HS-5 (cell line): ENCODE data around the gene RBM26.

Experiments
- DNase-seq: peaks from one replicate; pipeline ENCODE4 v3.0.0-alpha.2; 2012; ENCODE audit warnings: low read depth

The RBM26 gene, protein sequence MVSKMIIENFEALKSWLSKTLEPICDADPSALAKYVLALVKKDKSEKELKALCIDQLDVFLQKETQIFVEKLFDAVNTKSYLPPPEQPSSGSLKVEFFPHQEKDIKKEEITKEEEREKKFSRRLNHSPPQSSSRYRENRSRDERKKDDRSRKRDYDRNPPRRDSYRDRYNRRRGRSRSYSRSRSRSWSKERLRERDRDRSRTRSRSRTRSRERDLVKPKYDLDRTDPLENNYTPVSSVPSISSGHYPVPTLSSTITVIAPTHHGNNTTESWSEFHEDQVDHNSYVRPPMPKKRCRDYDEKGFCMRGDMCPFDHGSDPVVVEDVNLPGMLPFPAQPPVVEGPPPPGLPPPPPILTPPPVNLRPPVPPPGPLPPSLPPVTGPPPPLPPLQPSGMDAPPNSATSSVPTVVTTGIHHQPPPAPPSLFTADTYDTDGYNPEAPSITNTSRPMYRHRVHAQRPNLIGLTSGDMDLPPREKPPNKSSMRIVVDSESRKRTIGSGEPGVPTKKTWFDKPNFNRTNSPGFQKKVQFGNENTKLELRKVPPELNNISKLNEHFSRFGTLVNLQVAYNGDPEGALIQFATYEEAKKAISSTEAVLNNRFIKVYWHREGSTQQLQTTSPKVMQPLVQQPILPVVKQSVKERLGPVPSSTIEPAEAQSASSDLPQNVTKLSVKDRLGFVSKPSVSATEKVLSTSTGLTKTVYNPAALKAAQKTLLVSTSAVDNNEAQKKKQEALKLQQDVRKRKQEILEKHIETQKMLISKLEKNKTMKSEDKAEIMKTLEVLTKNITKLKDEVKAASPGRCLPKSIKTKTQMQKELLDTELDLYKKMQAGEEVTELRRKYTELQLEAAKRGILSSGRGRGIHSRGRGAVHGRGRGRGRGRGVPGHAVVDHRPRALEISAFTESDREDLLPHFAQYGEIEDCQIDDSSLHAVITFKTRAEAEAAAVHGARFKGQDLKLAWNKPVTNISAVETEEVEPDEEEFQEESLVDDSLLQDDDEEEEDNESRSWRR

DNA sequence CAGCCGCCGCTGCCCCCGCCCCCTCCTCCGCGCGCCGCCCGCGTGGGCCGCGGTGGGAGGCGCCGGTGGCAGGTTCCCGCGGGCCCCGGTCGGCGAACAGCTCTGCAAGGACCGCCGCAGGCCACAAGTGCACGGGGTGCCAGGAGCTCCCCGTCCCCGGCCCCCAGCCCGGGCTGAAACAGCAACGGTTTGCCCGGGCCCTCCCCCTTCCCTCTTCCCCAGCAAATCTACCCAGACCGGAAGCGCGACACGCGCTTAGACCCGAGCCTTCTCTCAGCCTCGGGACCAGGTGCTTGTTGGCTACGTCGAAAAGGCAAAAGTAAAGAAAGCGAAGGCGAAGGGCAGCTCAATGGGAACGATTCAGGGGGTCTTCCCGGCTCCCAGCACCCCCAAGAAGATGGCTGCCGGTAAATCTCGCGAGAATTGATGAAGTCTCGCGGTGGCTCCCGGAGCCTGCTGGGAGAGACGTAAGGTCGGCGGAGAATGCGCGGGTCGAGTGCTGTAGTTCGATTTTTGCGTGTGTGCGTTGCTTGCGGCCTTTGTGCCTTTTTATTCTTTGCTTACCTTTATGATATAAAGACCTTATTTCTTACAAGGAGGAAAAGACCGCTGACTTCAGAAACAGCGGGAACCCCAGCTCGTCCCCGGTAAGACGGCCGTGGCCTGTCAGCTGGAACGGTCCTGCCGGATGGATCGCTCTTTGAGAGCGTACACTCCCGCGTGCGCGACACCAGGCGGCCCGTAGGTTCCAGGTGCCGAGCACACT lies at the start of gene RBM26:
TSS of gene RBM26 (minus strand) at position 425 of the 766 bp plus-strand sequence. CDS start 481 bp downstream, outside the sequence.
- peak; percentile 64 for DNase-seq

DNA sequence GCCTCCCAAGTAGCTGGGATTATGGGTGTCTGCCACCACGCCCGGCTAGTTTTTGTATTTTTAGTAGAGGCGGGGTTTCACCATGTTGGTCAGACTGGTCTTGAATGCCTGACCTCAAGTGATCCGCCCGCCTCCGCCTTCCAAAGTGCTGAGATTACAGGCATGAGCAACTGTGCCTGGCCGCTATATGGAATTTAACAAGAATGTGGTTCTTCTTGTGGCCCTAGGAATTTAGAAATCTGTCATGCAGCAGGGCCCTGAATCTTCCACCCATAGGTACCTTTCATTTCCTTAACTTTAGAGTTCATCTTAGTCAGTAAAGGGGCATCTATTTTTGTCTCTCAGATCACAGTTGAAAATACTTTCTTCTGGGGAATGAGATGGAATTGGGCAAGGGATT lies 49.3 kb upstream of the RBM26 start:
- no peak for DNase-seq

DNA sequence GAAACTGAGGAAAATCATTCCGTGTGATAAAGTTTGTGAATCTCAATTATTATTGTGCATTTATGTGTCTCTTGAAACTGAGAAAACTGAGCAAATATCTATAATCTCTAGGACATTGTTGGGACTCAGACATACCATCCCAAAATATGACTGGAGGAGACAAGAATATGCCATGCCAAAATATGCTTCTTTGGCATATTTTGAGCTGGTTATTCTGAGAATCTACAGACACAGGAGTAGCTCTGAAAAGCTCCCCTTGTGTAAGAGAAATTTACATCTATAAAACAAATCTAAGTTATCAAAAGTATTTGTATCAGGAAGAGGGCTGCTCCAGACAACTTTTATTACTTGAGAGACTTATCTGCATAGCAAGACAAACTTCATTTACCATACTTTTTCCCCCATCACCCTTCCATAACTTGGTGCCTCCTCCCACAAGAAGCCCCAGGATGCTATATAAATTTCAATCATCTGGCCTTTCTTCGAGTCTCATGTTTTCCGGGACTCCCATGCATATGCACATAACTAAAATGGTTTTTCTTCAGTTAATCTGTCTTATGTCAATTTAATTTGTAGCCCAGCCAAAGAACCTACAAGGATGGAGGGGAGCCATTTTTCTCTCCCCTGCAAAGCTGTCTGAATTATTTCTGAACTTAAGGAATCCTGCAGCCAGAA lies 46.3 kb upstream of the RBM26 start:
- no peak for DNase-seq

DNA sequence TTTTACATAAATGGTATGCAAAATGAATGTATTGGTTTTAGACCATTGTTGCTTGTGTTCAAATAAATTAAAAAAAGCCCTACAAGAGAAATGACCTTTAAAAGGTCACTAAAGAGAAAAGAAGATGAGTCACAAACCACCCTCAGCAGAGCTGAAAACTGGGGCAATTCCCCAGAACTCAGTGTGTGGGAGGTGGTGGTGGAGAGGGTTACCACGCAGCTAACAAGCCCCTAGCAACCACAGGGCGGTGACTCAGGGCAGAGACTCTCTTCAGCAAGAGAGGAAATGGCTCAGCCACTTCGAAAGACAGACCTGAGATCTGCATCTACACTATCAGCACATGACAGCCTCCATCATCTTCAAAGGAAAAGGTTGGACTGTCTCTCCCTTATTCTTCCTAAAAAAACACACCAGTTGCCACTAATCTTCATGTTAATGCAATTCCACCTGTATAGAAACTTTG lies 45.5 kb upstream of the RBM26 start:
- DNase-seq: peak; percentile 63

DNA sequence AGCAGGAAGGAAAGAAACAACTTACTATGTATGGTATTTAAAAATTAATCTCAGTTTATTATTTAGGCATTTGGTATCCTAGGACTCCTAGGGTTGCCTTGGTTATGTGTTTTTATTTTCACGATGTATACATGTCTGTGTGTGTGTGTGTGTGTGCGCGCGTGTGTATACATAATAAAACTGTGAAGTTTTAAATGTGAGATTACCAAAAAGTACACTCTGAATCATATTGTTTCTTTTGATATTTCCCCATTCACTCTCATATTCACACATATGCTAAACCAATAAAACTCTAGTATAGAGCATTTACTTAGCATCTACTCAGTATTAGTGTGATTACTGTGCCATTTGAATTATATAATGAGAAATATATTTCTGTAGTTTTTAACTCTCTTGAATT lies 44.1 kb upstream of the RBM26 start:
- no peak for DNase-seq

DNA sequence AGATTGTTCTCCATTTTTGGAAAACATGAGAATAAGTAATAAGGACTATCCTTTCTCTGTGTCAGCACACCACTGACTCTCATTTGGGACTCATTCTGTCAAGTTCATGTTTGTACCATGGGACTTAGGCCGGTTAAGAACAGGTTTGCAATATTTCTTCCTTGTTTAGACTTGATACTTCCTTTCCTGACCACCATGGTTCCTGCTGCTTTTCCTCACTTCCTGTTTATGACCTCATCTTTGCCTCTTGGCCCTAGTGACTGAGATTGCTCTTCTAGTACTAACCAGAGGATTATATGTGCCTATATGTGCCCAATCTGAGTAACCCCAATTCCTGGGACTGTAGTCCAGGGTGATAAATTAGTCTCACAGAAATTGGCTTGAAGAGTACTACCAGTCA lies 42.4 kb upstream of the RBM26 start:
- no peak for DNase-seq

DNA sequence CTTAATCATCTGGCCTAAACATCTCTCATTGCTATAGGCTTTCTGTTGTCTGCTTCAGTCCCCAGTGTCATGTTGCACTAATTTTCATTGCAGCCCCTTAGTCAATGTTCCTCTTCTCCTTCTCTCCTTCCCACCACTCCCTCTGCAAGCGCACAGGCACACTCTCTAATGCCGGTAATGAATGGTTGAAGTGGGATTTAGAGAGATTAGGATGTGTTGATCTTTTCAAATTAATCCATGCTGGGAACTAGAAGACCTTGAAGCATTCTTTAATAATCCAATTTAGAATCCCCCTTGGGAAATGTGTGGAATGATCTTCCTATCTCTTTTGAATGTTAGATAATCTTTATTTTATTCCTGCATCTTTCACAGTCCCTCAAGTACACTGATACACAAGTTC lies 41.7 kb upstream of the RBM26 start:
- no peak for DNase-seq

DNA sequence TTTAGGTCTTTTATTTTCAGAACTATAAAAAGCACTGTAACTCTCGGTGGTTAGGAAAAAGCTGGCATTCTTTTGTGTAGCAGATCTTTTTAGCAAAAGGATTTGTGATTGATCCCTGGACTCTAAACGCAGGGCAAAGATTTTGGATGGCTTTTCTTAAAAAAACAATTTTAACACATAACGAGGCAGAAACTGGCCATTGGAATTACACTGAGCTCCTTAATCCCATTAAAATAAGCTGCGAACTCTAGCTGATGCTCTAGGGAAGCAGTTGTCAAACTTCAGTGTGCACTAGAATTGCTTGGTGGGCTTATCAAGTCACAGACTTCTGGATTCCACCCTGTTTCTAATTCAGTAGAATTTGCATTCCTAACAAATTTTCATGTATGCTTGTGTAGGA lies 41.1 kb upstream of the RBM26 start:
- DNase-seq: no peak

DNA sequence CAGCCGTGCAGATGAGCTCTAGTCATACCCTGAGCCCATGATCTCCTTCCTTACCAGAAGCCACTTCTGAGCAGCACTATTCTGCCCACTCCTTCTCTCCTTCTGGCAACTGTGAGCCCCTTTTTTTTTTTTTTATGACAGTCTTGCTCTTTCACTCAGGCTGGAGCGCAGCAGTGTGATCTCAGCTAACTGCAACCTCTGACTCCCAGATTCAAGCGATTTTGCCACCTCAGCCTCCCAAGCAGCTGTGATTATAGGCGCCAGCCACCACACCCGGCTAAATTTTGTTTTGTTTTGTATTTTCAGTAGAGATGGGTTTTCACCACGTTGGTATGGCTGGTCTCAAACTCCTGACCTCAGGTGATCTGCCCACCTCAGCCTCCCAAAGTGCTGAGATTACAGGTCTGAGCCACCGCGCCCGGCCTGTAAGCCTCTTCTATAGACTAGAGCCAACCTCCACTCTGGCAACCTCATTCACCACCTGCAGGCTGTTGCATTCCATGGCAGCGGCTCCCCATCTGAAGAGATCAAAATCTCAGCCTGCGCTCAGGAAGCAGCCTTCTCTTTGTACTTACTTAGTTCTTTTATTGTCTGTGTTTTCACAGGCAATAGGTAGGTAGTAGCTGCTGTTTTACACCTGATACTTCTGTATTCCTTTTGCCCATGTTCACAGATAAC lies 40.1 kb upstream of the RBM26 start:
- no peak for DNase-seq

DNA sequence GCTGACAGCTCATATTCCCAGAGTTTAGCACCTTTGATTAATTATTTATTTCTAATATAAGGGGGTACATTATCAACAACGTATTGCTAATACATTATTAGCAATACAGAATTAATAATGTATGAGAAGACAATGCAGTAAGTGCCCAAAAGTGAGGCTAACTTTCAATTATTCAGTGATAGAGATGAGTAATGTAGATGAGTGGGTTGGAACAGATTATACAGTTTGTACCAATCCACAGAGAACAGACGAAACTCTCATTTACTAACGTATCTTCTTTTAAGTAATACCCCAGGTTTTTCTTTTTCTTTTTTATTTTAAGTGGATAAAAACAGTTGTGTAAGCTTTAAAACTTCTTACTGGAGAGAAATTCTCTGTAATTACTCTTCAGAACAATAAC lies 36.7 kb upstream of the RBM26 start:
- DNase-seq: no peak

DNA sequence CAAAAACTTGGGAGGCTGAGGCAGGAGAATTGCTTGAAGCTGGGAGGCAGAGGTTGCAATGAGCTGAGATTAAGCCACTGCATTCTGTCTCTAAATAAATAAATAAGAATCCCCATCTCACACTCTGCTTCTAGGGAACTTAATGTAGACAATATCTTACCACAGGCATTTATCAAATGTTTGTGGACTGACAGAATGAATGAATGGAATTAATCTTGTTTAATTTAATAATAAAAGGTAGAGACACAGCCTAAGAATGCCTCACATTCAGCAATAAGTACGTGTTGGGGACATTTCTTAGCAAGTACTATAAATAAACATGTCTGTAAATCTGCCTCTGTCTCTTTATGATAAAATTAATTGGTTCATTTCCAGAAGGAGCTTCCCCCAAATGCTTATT lies 36.2 kb upstream of the RBM26 start:
- DNase-seq: no peak

DNA sequence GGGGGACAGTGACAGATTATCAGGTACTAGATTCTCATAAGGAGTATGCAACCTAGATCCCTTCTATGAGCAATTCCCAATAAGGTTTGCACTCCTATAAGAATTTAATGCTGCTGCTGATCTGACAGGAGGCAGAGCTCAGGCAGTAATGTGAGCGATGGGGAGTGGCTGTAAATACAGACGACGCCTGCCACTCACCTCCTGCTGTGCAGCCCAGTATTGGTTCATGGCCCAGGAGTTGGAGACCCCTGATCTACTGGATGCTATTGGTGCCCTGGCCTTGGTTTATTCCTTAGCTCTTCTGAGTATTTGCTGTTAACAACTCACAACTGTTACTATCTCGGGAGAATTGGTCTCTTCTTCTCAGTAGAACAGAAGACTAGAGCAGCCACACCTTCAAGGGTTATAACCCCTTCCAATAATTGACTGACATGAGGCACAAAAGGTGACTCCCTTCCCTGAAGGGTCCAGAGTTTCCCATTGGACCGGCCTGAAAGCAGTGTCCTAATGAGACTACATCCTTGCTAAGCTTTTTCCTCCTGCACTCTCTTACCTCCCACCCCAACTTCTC lies 35.0 kb upstream of the RBM26 start:
- no peak for DNase-seq

DNA sequence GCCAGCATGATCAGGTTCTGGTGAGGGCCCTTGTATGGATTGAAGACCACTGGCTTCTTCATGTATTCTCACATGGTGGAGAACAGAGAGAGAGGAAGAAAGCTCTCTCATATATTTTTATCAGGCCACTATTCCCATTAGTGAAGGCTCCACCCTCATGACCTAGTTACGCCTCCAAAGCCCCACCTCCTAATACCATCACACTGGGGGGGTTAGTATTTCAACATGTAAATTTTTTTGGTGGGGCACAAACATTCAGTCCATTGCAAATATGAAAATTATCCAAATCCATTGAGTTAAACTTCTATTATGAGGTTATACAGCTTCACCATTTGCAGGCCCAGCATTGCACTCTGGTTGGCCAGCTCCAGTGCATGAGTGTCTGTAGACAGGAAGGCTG lies 33.2 kb upstream of the RBM26 start:
- DNase-seq: no peak

DNA sequence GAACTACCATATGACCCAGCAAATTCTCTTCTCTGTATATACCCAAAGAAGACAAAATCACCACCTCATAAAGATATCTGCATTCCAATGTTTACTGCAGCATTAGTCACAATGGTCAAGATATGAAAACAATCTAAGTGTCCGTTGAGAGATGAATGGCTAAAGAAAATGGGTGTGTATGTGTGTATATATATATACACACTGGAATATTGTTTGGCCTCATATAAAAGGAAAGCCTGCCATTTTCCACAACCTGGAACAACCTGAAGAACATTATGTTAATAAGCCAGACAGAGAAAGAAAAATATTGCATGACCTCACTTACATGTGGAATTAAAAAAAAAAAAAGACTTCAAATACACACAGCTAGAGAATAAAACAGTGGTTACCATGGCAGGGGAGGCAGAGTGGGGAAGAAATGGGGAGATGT lies 29.5 kb upstream of the RBM26 start:
- DNase-seq: peak; percentile 37

DNA sequence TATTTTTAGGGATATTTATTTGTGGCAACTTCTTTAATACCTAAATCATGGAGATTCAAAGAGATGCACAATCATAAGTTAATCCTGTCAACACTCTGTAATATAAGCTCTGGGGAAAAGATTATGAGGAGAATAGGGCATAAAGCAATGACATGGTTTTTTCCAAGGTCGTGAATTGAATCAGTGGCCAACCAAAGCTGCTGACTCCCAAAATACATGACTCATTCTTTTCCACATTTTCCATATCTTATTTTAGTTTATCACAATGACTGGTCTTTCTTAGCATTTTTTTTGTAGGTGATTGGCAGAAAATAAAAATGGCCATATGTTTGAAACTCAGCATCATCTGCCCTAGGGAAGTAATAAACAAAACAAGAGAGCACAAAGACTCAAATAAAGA lies 28.5 kb upstream of the RBM26 start:
- no peak for DNase-seq

DNA sequence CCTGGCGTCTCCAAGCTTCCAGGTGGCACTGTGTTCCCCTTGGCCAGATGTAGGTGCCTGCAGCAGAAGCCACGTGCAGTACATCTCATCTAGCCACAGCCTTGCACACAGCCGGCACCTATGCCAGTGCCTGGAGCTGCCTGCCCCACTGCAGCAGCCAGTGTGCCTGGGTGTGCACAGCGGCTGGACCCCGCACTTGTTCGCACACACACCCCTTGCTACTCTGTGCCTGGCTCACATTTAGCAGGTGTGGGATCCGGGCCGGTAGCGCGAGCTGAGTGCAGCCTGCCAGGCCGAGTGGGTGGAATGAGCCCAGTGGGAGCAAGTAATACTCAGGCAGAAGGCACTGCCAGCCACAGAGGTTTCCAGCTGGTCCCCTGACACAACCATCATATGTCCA lies 26.9 kb upstream of the RBM26 start:
- no peak for DNase-seq

DNA sequence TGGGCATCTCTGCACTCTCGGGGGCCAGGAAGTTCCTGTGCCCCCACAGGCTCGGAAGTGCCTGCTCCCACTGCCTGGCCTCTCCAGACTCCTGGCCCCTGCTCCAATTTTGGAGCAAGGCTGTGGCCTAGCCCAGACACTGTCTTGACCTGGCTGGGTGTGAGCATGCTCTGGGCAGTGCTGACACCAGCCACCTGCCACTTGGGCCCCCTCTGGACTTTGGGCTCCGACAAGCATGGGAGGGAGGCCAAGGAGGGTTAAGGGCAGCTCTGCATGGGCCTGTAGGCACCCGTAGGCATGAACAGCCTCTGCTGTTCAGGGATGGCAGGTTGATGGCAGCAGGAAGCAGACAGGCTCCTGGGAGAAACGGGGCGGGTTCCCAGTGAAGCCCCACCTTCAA lies 26.0 kb upstream of the RBM26 start:
- DNase-seq: no peak

DNA sequence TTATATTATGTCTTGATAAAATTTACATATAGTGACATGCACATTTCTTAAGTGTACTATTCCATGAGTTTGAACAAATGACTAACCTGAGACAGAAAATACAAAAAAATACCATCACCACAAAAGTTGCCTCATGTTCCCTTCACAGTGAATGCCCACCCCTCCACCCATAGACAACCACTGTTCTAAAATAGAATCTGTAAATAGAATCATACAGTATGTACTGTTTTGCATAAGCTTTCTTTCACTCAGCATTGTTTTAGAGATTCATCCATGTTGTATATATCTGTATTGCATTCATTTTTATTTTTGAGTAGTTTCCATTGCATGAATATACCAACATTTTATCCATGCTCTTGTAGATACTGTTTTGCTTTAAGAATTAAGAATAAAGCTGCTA lies 23.3 kb upstream of the RBM26 start:
- no peak for DNase-seq

DNA sequence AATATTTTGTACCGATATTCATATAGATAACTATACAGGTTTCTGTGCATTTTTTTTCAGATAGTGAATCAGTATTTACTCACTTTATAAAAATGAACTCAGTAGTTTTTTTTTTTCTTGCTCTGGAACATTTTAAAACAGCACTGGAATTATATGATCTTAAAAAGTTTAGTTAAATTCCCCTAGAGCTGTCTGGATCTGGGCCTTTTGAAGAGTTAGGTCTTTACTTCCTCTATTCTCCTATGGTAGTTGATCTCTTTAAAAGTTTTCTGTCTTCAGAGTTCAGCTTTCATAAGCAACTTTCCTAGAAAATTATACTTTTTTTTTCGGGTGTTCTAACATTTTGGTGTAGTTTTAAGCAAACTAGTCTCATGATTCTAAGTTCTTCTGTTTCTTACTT lies 21.8 kb upstream of the RBM26 start:
- DNase-seq: no peak

DNA sequence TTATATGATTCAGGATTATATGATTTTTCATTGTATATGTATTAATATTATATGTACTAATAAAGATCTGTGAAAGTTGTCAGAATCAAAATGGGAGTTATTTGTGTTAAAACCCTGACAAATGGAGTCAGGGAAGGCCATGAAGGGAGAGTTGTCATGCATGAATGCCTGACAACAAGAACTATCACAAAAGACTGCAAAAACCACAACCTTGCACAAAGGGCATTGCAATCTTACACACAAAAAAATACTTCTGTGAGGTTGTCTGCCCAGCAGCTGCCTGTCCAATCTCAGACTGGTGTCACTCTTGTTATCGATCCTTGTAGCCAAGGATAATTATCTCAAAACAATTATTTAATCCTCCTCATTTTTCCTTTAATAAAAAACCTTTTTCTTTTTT lies 21.2 kb upstream of the RBM26 start:
- no peak for DNase-seq
